Iris pigment epithelial cell (primary cell): Measurements from ENCODE around the gene EIF1AD.
"Not testable (repeated sequence)": the region's sequence is repeated elsewhere in the genome, so short reads cannot be mapped to it uniquely, and the experiment has no call there.

Experiments used
- DNase-seq: peaks from one replicate; pipeline ENCODE4 v3.0.0-alpha.2; 2011; ENCODE audit warnings: low read depth

EIF1AD gene

GRCh38 chr11:66001942-66002647, at the start of gene EIF1AD, which contains the start of gene BANF1:
Gene EIF1AD (minus strand): TSS chr11:66002157. CDS start chr11:66000389, 1,768 bp downstream.
Gene BANF1 (plus strand): TSS chr11:66002503. CDS start chr11:66003251, 748 bp downstream.
- peak; percentile 99 for DNase-seq

GRCh38 chr11:66051371-66051765, 49.4 kb upstream of the EIF1AD start:
- no peak for DNase-seq

- no peak for DNase-seq
Observed at GRCh38 chr11:66050581-66051231, 48.7 kb upstream of the EIF1AD start.

DNA sequence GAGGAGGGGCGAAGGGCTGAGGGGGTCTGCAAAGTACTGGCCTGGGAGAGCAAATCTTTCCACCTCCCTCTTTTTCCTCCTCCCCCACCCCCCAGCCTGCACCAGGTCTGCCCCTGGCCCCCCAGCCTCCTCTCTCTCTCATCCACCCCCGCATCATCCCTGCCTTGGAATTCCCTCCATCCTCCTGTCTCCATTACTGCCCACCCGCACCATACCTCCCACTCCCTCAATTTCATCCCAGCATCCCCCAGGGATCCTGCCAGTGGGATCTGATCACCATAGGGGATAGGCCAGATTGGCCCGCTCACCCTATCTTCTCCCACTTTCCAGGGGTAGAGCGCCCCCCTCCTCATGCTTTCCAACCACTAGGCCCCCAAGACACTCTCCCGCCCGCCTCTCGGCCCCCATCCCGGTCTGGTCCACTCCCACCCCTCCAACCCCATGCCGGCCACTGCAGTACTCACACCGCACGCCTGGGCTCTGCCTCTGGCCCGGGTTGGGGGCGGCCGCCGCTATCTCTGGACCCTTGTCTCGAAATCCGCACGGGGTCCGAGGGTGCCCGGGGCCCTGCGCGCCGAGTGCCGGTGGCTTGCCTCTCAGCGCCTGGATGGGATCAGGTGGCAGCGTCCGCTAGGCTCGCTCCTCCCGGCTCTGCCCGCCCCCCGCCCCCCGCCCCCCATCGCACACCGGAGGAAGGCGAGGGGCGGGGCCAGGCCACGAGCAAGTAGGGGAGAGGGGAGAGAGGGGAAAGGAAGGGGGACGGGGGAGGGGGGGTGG, 46.8 kb upstream of the EIF1AD start, which contains the start of gene GAL3ST3:
GAL3ST3 (minus strand) TSS at position 615 of the 777 bp plus-strand sequence. CDS start 3,746 bp downstream, outside the sequence.
- DNase-seq = no peak

GRCh38 chr11:66047541-66048365, 45.8 kb upstream of the EIF1AD start:
- DNase-seq = no peak

DNA sequence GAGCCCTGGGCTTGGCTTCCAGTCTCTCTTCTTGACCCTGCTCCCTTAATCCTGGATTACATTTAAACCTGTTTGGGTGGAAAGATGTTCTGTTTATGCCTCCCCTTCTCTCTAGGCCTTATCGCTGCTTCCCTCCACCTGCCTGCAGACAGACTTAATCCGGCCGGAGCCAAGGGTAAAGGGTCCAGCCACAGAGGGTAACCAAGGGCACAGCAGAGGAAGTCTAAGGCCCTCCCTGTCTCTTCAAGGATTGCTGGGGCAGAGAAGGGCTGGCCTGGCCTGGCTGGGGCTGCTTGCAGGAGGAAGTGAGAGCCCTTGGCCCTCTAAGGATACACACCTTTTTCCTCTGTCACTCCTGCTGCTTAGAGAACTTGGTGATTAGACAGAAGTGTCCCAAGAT, 44.9 kb upstream of the EIF1AD start:
- no peak for DNase-seq

DNA sequence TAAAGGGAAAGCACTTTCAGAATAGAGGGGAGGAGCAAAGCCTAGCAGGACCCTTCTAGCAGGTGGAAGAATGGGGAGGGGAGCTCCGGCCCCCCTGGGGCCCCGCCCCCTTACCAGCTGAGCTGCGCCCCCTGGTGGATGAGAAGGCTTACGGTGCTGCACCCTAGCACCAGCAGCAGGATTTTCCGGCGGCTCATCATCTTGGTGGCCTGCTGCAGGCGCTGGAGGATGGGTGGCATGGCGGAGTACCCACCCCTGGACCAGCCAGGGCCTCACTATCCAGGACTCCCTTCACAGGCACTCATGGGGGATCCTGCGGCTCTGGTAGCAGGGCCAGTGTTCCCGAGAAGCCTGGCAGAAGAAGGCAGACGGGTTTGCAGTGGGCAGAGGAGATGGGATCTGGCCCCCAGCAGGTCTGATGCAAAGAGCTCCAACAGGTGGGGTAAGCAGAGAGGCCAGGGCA, 43.3 kb upstream of the EIF1AD start:
- peak; percentile 74 for DNase-seq

GRCh38 chr11:66044757-66045156, 42.8 kb upstream of the EIF1AD start:
- no peak for DNase-seq

- no peak for DNase-seq
Observed at GRCh38 chr11:66042996-66043906, 41.3 kb upstream of the EIF1AD start.

GRCh38 chr11:66042227-66042995, 40.5 kb upstream of the EIF1AD start:
- DNase-seq = no peak

- DNase-seq = no peak
Observed at GRCh38 chr11:66039765-66040164, 37.8 kb upstream of the EIF1AD start.

GRCh38 chr11:66037327-66037726, 35.4 kb upstream of the EIF1AD start:
- no peak for DNase-seq

GRCh38 chr11:66036334-66036710, 34.4 kb upstream of the EIF1AD start:
- no peak for DNase-seq

GRCh38 chr11:66035653-66036333, 33.8 kb upstream of the EIF1AD start:
- no peak for DNase-seq

DNA sequence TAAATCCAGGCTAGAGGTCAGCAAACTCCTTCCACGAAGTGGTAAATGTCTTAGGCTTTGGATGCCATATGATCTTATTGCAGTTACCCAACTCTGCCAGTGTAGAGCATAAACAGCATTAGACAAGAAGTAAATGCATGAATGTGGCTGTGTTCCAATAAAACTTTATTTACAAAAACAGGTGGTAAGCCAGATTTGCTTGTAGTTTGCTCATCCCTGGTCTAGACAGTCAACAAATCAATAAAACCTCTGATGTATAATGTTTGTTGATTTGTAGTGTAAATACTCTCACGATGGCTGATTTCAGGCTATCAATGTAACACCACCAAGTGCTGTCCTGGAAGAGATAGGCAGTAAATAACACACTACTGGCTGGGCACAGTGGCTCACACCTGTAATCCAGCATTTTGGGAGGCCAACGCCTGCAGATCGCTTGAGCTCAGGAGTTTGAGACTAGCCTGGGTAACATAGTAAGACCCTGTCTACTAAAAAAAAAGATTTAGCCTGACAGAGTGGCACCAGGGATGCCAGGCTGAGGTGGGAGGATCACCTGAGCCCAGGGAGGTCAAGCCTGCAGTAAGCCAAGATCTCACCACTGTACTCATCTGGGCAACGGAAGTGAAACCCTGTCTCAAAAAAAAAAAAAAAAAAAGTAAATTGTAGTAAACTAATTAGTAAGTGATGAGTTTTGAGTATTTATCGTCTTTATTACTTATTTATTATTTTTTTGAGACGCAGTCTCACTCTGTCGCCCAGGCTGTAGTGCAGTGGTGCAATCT, 31.2 kb upstream of the EIF1AD start:
- no peak for DNase-seq

- DNase-seq = no peak
Observed at GRCh38 chr11:66026017-66026529, 24.1 kb upstream of the EIF1AD start, which contains the start of gene CATSPER1. Gene CATSPER1 (minus strand): TSS chr11:66026479. CDS start chr11:66026379, 100 bp downstream.

DNA sequence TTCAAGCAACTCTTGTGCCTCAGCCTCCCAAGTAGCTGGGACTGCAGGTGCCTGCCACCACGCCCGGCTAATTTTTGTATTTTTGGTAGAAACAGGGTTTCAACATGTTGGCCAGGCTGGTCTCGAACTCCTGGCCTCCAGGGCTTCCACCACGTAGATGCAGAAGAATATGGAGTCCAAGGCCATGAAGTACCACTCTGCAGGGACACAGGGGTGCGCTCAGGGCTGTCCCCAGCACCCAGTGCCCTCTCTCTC, 21.2 kb upstream of the EIF1AD start:
- not testable (repeated sequence) for DNase-seq
